ENCODE measurements around the gene ADSS1. TPM values are rescaled to one million over a fixed set of nuclear protein-coding genes. Genes with fewer than 3 reads are reported as not detected.

Gene ADSS1
- total RNA-seq, 5 donors from 2014 or later (not counting 1 experiment from before 2014, with no cell fraction given): 2.4 to 5.7 (median 3.5) TPM

GRCh38 chr14:104774453-104775072 is 50.5 kb downstream of the ADSS1 start:
- Mint-ChIP-seq H3K36me3 (peaks cover 17% of the 10 kb centered on the region), H3K4me3 (no peak overlapping the region), H3K27me3 (no peaks in the 10 kb centered on the region), H3K9me3 (peaks cover 0 to 2% (median 0%) of the 10 kb centered on the region in 3 donors), H3K4me1 (peaks cover 0 to 2% (median 0%) of the 10 kb centered on the region in 3 donors), H3K27ac (no peak overlapping the region)
- H3K4me1 ChIP-seq (ENCODE audit: control insufficient read depth in 1 of 2, extremely low read depth in 1 of 2, insufficient read depth in 2 of 2, low read length in 2 of 2): no peaks in the 10 kb centered on the region
- DNase-seq: no peak
- no peak overlapping the region for H3K4me3 ChIP-seq (ENCODE audit: control insufficient read depth in 1 of 2, extremely low read depth in 1 of 2, low read length in 1 of 2)
- no peak overlapping the region for H3K27ac ChIP-seq (ENCODE audit: low read length)
- 92% methylated on average over 20 of the region's 20 CpGs for WGBS (ENCODE audit: insufficient coverage)
- peaks cover 22 to 32% of the 10 kb centered on the region in 2 donors for H3K36me3 ChIP-seq (ENCODE audit: control insufficient read depth in 2 of 2, extremely low read depth in 1 of 2, insufficient read depth in 1 of 2, low read length in 1 of 2)
- no peak for ATAC-seq (replicated peaks in 1 of 4)
- H3K9me3 ChIP-seq: no peaks in the 10 kb centered on the region
- no peaks in the 10 kb centered on the region for H3K27me3 ChIP-seq (replicated peaks in 1 of 2; ENCODE audit: control insufficient read depth in 2 of 2, extremely low read depth in 1 of 2, insufficient read depth in 2 of 2, low read length in 1 of 2)
- CTCF ChIA-PET: no interaction called here
- POLR2A ChIA-PET: no interaction called here

GRCh38 chr14:104775073-104775489 is 51.1 kb downstream of the ADSS1 start:
- no peaks in the 10 kb centered on the region for H3K4me1 ChIP-seq (ENCODE audit: control insufficient read depth in 1 of 2, extremely low read depth in 1 of 2, insufficient read depth in 2 of 2, low read length in 2 of 2)
- no peak for DNase-seq
- H3K36me3 Mint-ChIP-seq: peaks cover 17% of the 10 kb centered on the region
- CTCF ChIA-PET: no interaction called here
- H3K9me3 Mint-ChIP-seq: peaks cover 0 to 2% (median 0%) of the 10 kb centered on the region in 3 donors
- no peak overlapping the region for H3K27ac Mint-ChIP-seq
- POLR2A ChIA-PET: no interaction called here
- no peak overlapping the region for H3K4me3 Mint-ChIP-seq
- 100% methylated on average over 10 of the region's 13 CpGs for WGBS (ENCODE audit: insufficient coverage)
- no peaks in the 10 kb centered on the region for H3K27me3 ChIP-seq (replicated peaks in 1 of 2; ENCODE audit: control insufficient read depth in 2 of 2, extremely low read depth in 1 of 2, insufficient read depth in 2 of 2, low read length in 1 of 2)
- H3K4me1 Mint-ChIP-seq: no peaks in the 10 kb centered on the region
- no peak for ATAC-seq (replicated peaks in 1 of 4)
- no peak overlapping the region for H3K4me3 ChIP-seq (ENCODE audit: control insufficient read depth in 1 of 2, extremely low read depth in 1 of 2, low read length in 1 of 2)
- peaks cover 22 to 36% of the 10 kb centered on the region in 2 donors for H3K36me3 ChIP-seq (ENCODE audit: control insufficient read depth in 2 of 2, extremely low read depth in 1 of 2, insufficient read depth in 1 of 2, low read length in 1 of 2)
- no peak overlapping the region for H3K27ac ChIP-seq (ENCODE audit: low read length)
- no peaks in the 10 kb centered on the region for H3K27me3 Mint-ChIP-seq
- no peaks in the 10 kb centered on the region for H3K9me3 ChIP-seq

- no peak for DNase-seq
- POLR2A ChIA-PET: no interaction called here
- H3K27me3 Mint-ChIP-seq: no peaks in the 10 kb centered on the region
- no peak overlapping the region for H3K4me3 Mint-ChIP-seq
- no peaks in the 10 kb centered on the region for H3K27me3 ChIP-seq (replicated peaks in 1 of 2; ENCODE audit: control insufficient read depth in 2 of 2, extremely low read depth in 1 of 2, insufficient read depth in 2 of 2, low read length in 1 of 2)
- H3K9me3 Mint-ChIP-seq: no peaks in the 10 kb centered on the region
- peaks cover 9% of the 10 kb centered on the region for H3K36me3 Mint-ChIP-seq
- ATAC-seq (replicated peaks in 1 of 4): no peak
- no peak overlapping the region for H3K27ac Mint-ChIP-seq
- H3K9me3 ChIP-seq: no peaks in the 10 kb centered on the region
- H3K4me1 ChIP-seq (ENCODE audit: control insufficient read depth in 1 of 2, extremely low read depth in 1 of 2, insufficient read depth in 2 of 2, low read length in 2 of 2): no peaks in the 10 kb centered on the region
- H3K4me1 Mint-ChIP-seq: no peaks in the 10 kb centered on the region
- peaks cover 25 to 29% of the 10 kb centered on the region in 2 donors for H3K36me3 ChIP-seq (ENCODE audit: control insufficient read depth in 2 of 2, extremely low read depth in 1 of 2, insufficient read depth in 1 of 2, low read length in 1 of 2)
- no peak overlapping the region for H3K27ac ChIP-seq (ENCODE audit: low read length)
- CTCF ChIA-PET: no interaction called here
- no peak overlapping the region for H3K4me3 ChIP-seq (ENCODE audit: control insufficient read depth in 1 of 2, extremely low read depth in 1 of 2, low read length in 1 of 2)
- over 99% methylated on average over 15 of the region's 15 CpGs for WGBS (ENCODE audit: insufficient coverage)
Observed at GRCh38 chr14:104776481-104776880, 52.5 kb downstream of the ADSS1 start.

GRCh38 chr14:104776961-104777807 is 53.2 kb downstream of the ADSS1 start:
- POLR2A ChIA-PET: no interaction called here
- DNase-seq (no peak), ATAC-seq (replicated peaks in 1 of 4) (no peak)
- Mint-ChIP-seq H3K4me1 (no peaks in the 10 kb centered on the region), H3K4me3 (no peak overlapping the region), H3K36me3 (peaks cover 2% of the 10 kb centered on the region), H3K27ac (no peak overlapping the region), H3K27me3 (no peaks in the 10 kb centered on the region), H3K9me3 (no peaks in the 10 kb centered on the region)
- Histone ChIP-seq H3K27me3 (replicated peaks in 1 of 2; ENCODE audit: control insufficient read depth in 2 of 2, extremely low read depth in 1 of 2, insufficient read depth in 2 of 2, low read length in 1 of 2) (no peaks in the 10 kb centered on the region), H3K27ac (ENCODE audit: low read length) (no peak overlapping the region), H3K4me3 (ENCODE audit: control insufficient read depth in 1 of 2, extremely low read depth in 1 of 2, low read length in 1 of 2) (no peak overlapping the region), H3K4me1 (ENCODE audit: control insufficient read depth in 1 of 2, extremely low read depth in 1 of 2, insufficient read depth in 2 of 2, low read length in 2 of 2) (no peaks in the 10 kb centered on the region), H3K9me3 (no peaks in the 10 kb centered on the region), H3K36me3 (ENCODE audit: control insufficient read depth in 2 of 2, extremely low read depth in 1 of 2, insufficient read depth in 1 of 2, low read length in 1 of 2) (peaks cover 22 to 28% of the 10 kb centered on the region in 2 donors)
- CTCF ChIA-PET: no interaction called here
- 89% methylated on average over 10 of the region's 16 CpGs for WGBS (ENCODE audit: insufficient coverage)

GRCh38 chr14:104777808-104778249 is 53.8 kb downstream of the ADSS1 start:
- ATAC-seq (replicated peaks in 1 of 4) (no peak), DNase-seq (no peak)
- ChIA-PET POLR2A (no interaction called here), CTCF (no interaction called here)
- no peaks in the 10 kb centered on the region for H3K9me3 ChIP-seq
- WGBS (ENCODE audit: insufficient coverage): 98% methylated on average over 11 of the region's 15 CpGs
- Mint-ChIP-seq H3K4me3 (no peak overlapping the region), H3K9me3 (no peaks in the 10 kb centered on the region), H3K4me1 (no peaks in the 10 kb centered on the region), H3K36me3 (no peaks in the 10 kb centered on the region), H3K27me3 (no peaks in the 10 kb centered on the region), H3K27ac (no peak overlapping the region)
- H3K4me3 ChIP-seq (ENCODE audit: control insufficient read depth in 1 of 2, extremely low read depth in 1 of 2, low read length in 1 of 2): no peak overlapping the region
- H3K36me3 ChIP-seq (ENCODE audit: control insufficient read depth in 2 of 2, extremely low read depth in 1 of 2, insufficient read depth in 1 of 2, low read length in 1 of 2): peaks cover 17 to 25% of the 10 kb centered on the region in 2 donors
- no peak overlapping the region for H3K27ac ChIP-seq (ENCODE audit: low read length)
- H3K4me1 ChIP-seq (ENCODE audit: control insufficient read depth in 1 of 2, extremely low read depth in 1 of 2, insufficient read depth in 2 of 2, low read length in 2 of 2): peaks cover 0 to 3% of the 10 kb centered on the region in 2 experiments
- H3K27me3 ChIP-seq (replicated peaks in 1 of 2; ENCODE audit: control insufficient read depth in 2 of 2, extremely low read depth in 1 of 2, insufficient read depth in 2 of 2, low read length in 1 of 2): no peaks in the 10 kb centered on the region

- Mint-ChIP-seq H3K36me3 (no peaks in the 10 kb centered on the region), H3K9me3 (no peaks in the 10 kb centered on the region), H3K4me3 (no peak overlapping the region), H3K27ac (no peak overlapping the region), H3K4me1 (no peaks in the 10 kb centered on the region), H3K27me3 (no peaks in the 10 kb centered on the region)
- ChIA-PET POLR2A (no interaction called here), CTCF (no interaction called here)
- no peak overlapping the region for H3K4me3 ChIP-seq (ENCODE audit: control insufficient read depth in 1 of 2, extremely low read depth in 1 of 2, low read length in 1 of 2)
- H3K9me3 ChIP-seq: no peaks in the 10 kb centered on the region
- peaks cover 0 to 6% of the 10 kb centered on the region in 2 experiments for H3K4me1 ChIP-seq (ENCODE audit: control insufficient read depth in 1 of 2, extremely low read depth in 1 of 2, insufficient read depth in 2 of 2, low read length in 2 of 2)
- DNase-seq (no peak), ATAC-seq (replicated peaks in 1 of 4) (no peak)
- WGBS (ENCODE audit: insufficient coverage): 95% methylated on average over 13 of the region's 15 CpGs
- H3K27me3 ChIP-seq (replicated peaks in 1 of 2; ENCODE audit: control insufficient read depth in 2 of 2, extremely low read depth in 1 of 2, insufficient read depth in 2 of 2, low read length in 1 of 2): no peaks in the 10 kb centered on the region
- no peak overlapping the region for H3K27ac ChIP-seq (ENCODE audit: low read length)
- H3K36me3 ChIP-seq (ENCODE audit: control insufficient read depth in 2 of 2, extremely low read depth in 1 of 2, insufficient read depth in 1 of 2, low read length in 1 of 2): peaks cover 14 to 18% of the 10 kb centered on the region in 2 donors
Observed at GRCh38 chr14:104778694-104779331, 54.8 kb downstream of the ADSS1 start.

Data from T-cell (primary cell).